Anterior cingulate cortex (tissue), 58 donors: Measurements from ENCODE around the gene ACBD6.
A peak's percentile ranks its signal among the peaks of the same experiment; 100 is the strongest.
"Not testable (repeated sequence)": the region's sequence is repeated elsewhere in the genome, so short reads cannot be mapped to it uniquely, and the experiment has no call there.

Experiments
- DNase-seq, 58 donors: peaks; one replicate each; lab custom pipeline; 2025; lab: John Stamatoyannopoulos, UW

The ACBD6 gene

GRCh38 chr1:180502361-180503279 lies at the start of gene ACBD6:
Gene ACBD6 (minus strand): TSS chr1:180502577. CDS start chr1:180502266, 311 bp downstream.
- DNase-seq = peak; percentile 39 to 96 (median 84)

GRCh38 chr1:180551997-180552396 lies 49.6 kb upstream of the ACBD6 start:
- no peak for DNase-seq

- DNase-seq = no peak
Measured at GRCh38 chr1:180550241-180550640, 47.9 kb upstream of the ACBD6 start.

GRCh38 chr1:180549770-180550169 lies 47.4 kb upstream of the ACBD6 start:
- not testable (repeated sequence) for DNase-seq

GRCh38 chr1:180548686-180549317 lies 46.4 kb upstream of the ACBD6 start:
- no peak for DNase-seq

GRCh38 chr1:180545991-180546390 lies 43.6 kb upstream of the ACBD6 start:
- DNase-seq = no peak

- DNase-seq = no peak
Measured at GRCh38 chr1:180544050-180544449, 41.7 kb upstream of the ACBD6 start.

GRCh38 chr1:180542838-180543145 lies 40.4 kb upstream of the ACBD6 start:
- DNase-seq = peak in 5 of 58 donors; percentile 2 to 6 (median 6)

GRCh38 chr1:180542113-180542837 lies 39.9 kb upstream of the ACBD6 start:
- DNase-seq = no peak

GRCh38 chr1:180540697-180541594 lies 38.6 kb upstream of the ACBD6 start:
- peak in 1 of 58 donors; percentile 6 for DNase-seq

- no peak for DNase-seq
Measured at GRCh38 chr1:180539136-180539535, 36.8 kb upstream of the ACBD6 start.

GRCh38 chr1:180536821-180537372 lies 34.5 kb upstream of the ACBD6 start:
- no peak for DNase-seq

- no peak for DNase-seq
Measured at GRCh38 chr1:180535418-180535999, 33.1 kb upstream of the ACBD6 start.

GRCh38 chr1:180534214-180534613 lies 31.8 kb upstream of the ACBD6 start:
- DNase-seq = no peak

GRCh38 chr1:180533266-180533987 lies 31.1 kb upstream of the ACBD6 start:
- peak in 44 of 58 donors; percentile 1 to 73 (median 33) for DNase-seq

GRCh38 chr1:180532854-180533253 lies 30.5 kb upstream of the ACBD6 start:
- DNase-seq = no peak

GRCh38 chr1:180530501-180530900 lies 28.1 kb upstream of the ACBD6 start:
- DNase-seq = no peak

GRCh38 chr1:180528868-180529470 lies 26.6 kb upstream of the ACBD6 start:
- DNase-seq = no peak
